ENCODE data around the gene ZSWIM2. TPM values are rescaled to one million over a fixed set of nuclear protein-coding genes. Genes with fewer than 3 reads are reported as not detected.

The ZSWIM2 gene
- total RNA-seq, 1 donor from 2014 or later = not detected

- DNase-seq (ENCODE audit: low read depth) = no peak
- Histone ChIP-seq H3K4me3 (ENCODE audit: low read depth, low read length) (no peak overlapping the region), H3K27me3 (ENCODE audit: control insufficient read depth, insufficient read depth, low read length) (no peaks in the 10 kb centered on the region), H3K36me3 (ENCODE audit: control insufficient read depth, insufficient read depth, low read length) (no peaks in the 10 kb centered on the region)
- TF ChIP-seq CTCF (IDR thresholded peaks at IDR 0.05; ENCODE audit: insufficient read depth, low read length, poor library complexity, severe bottlenecking) = no peak
Measured at GRCh38 chr2:186889101-186889879, 40.3 kb upstream of the ZSWIM2 start.

- no peak for TF ChIP-seq CTCF (IDR thresholded peaks at IDR 0.05; ENCODE audit: insufficient read depth, low read length, poor library complexity, severe bottlenecking)
- no peaks in the 10 kb centered on the region for H3K36me3 ChIP-seq (ENCODE audit: control insufficient read depth, insufficient read depth, low read length)
- no peaks in the 10 kb centered on the region for H3K27me3 ChIP-seq (ENCODE audit: control insufficient read depth, insufficient read depth, low read length)
- no peak overlapping the region for H3K4me3 ChIP-seq (ENCODE audit: low read depth, low read length)
- DNase-seq (ENCODE audit: low read depth) = no peak
Measured at GRCh38 chr2:186887107-186888090, 38.4 kb upstream of the ZSWIM2 start.

GRCh38 chr2:186884587-186884986 lies 35.6 kb upstream of the ZSWIM2 start:
- no peak for TF ChIP-seq CTCF (IDR thresholded peaks at IDR 0.05; ENCODE audit: insufficient read depth, low read length, poor library complexity, severe bottlenecking)
- DNase-seq (ENCODE audit: low read depth) = no peak
- Histone ChIP-seq H3K4me3 (ENCODE audit: low read depth, low read length) (no peak overlapping the region), H3K36me3 (ENCODE audit: control insufficient read depth, insufficient read depth, low read length) (no peaks in the 10 kb centered on the region), H3K27me3 (ENCODE audit: control insufficient read depth, insufficient read depth, low read length) (no peaks in the 10 kb centered on the region)

- Histone ChIP-seq H3K4me3 (ENCODE audit: low read depth, low read length) (no peak overlapping the region), H3K36me3 (ENCODE audit: control insufficient read depth, insufficient read depth, low read length) (no peaks in the 10 kb centered on the region), H3K27me3 (ENCODE audit: control insufficient read depth, insufficient read depth, low read length) (no peaks in the 10 kb centered on the region)
- no peak for TF ChIP-seq CTCF (IDR thresholded peaks at IDR 0.05; ENCODE audit: insufficient read depth, low read length, poor library complexity, severe bottlenecking)
- no peak for DNase-seq (ENCODE audit: low read depth)
Measured at GRCh38 chr2:186883666-186884065, 34.7 kb upstream of the ZSWIM2 start.

GRCh38 chr2:186882511-186883071 lies 33.6 kb upstream of the ZSWIM2 start:
- no peak overlapping the region for H3K4me3 ChIP-seq (ENCODE audit: low read depth, low read length)
- no peak for DNase-seq (ENCODE audit: low read depth)
- no peaks in the 10 kb centered on the region for H3K36me3 ChIP-seq (ENCODE audit: control insufficient read depth, insufficient read depth, low read length)
- no peaks in the 10 kb centered on the region for H3K27me3 ChIP-seq (ENCODE audit: control insufficient read depth, insufficient read depth, low read length)
- no peak for TF ChIP-seq CTCF (IDR thresholded peaks at IDR 0.05; ENCODE audit: insufficient read depth, low read length, poor library complexity, severe bottlenecking)
